Epithelial cell of prostate (primary cell): ENCODE results near the gene PCNT.

Experiments used
- DNase-seq: peaks from one replicate; pipeline ENCODE4 v3.0.0-alpha.2; 2011; ENCODE audit warnings: low read depth, low spot score
- H3K27ac ChIP-seq: fragments of 450-650 bp; 2 replicates; pipeline ENCODE4 v1.5.1; 2017; ENCODE audit warnings: mild to moderate bottlenecking

The PCNT gene

DNA sequence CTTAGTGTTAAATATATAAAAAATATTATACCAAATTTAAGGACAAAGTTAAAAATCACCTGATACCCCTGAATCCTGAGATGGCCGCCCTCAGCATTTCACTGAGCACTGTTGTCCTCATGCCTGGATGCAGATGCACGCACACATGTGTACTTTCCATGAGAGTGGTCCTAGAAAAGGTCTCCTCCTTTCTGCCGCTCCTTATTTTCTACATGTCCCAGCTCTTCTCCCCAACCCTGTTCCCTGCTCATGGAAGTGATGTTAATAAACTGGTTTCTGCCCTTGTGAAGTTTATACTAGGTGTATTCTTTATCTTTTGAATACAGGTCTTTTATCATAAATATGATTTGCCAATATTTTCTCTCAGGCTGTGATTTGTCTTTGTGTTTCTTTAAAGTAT, 167.6 kb downstream of the PCNT start:
- H3K27ac ChIP-seq = no peak overlapping the region
- DNase-seq = no peak

DNA sequence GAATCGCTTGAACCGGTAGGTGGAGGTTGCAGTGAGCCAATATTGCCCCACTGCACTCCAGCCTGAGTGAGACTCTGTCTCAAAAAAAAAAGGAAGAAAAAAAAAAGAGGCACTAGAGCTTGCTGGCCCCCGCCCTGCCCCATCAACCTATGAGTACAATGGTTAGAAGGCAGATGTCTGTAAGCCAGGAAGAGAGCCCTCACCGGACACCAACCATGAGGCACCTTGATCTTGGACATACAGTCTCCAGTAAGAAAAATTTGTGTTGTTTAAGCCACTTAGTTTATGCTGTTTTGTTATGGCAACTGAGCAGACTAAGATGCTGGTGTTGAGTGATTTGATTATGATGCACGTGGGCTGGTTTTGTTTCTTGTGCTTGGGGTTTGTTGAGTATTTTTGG, 168.9 kb downstream of the PCNT start:
- H3K27ac ChIP-seq = no peak overlapping the region
- DNase-seq = no peak

- H3K27ac ChIP-seq = no peak overlapping the region
- DNase-seq = no peak
Observed at GRCh38 chr21:46493828-46494227, 169.9 kb downstream of the PCNT start.
